ENCODE data around the gene TMUB2. TPM values are rescaled to one million over a fixed set of nuclear protein-coding genes. Genes with fewer than 3 reads are reported as not detected.

TMUB2 gene
- total RNA-seq, 1 donor from 2014 or later = 20.3 TPM

DNA sequence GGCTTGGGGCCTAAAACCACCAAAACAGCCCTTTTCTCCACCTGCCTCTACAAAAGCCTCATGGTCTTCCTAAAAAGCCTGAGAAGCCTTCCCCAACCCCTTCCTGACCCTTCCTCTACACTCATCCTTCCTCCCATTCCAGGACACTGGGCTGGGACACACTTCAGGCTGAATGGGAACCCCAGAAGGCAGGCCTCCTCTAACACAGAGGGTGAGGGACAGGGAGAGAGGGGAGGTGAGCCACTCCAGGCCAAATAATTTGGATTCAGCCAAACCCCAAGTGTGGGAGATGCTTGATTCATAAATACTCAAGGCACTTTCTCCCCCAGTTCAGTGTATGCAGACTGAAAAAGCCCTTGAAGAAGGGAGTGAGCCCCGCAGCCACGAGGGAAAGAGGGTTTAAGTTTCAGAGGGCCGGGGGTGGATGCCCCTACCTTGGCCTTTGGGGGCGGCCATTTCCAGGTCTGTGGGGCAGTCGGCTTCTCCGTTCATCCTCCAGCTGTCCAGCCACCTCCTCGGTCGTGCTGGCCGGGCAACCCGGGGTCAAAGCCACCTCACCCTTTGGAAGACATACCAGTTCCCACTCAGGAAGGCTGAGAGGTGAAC lies 31.1 kb downstream of the TMUB2 start:
- Histone ChIP-seq H3K27me3 (ENCODE audit: control insufficient read depth, insufficient read depth, low read length) (no peaks in the 10 kb centered on the region), H3K4me3 (ENCODE audit: low read depth, low read length) (peak overlapping the region; percentile 84), H3K36me3 (ENCODE audit: control insufficient read depth, insufficient read depth, low read length) (peaks cover 25% of the 10 kb centered on the region)
- TF ChIP-seq, protein P1, sequence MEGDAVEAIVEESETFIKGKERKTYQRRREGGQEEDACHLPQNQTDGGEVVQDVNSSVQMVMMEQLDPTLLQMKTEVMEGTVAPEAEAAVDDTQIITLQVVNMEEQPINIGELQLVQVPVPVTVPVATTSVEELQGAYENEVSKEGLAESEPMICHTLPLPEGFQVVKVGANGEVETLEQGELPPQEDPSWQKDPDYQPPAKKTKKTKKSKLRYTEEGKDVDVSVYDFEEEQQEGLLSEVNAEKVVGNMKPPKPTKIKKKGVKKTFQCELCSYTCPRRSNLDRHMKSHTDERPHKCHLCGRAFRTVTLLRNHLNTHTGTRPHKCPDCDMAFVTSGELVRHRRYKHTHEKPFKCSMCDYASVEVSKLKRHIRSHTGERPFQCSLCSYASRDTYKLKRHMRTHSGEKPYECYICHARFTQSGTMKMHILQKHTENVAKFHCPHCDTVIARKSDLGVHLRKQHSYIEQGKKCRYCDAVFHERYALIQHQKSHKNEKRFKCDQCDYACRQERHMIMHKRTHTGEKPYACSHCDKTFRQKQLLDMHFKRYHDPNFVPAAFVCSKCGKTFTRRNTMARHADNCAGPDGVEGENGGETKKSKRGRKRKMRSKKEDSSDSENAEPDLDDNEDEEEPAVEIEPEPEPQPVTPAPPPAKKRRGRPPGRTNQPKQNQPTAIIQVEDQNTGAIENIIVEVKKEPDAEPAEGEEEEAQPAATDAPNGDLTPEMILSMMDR (IDR thresholded peaks at IDR 0.05; ENCODE audit: insufficient read depth, low read length, severe bottlenecking) = no peak
- FAIRE-seq (no peak), DNase-seq (ENCODE audit: low read depth) (no peak)

- H3K4me3 ChIP-seq (ENCODE audit: low read depth, low read length) = peak overlapping the region; percentile 84
- peaks cover 25% of the 10 kb centered on the region for H3K36me3 ChIP-seq (ENCODE audit: control insufficient read depth, insufficient read depth, low read length)
- H3K27me3 ChIP-seq (ENCODE audit: control insufficient read depth, insufficient read depth, low read length) = no peaks in the 10 kb centered on the region
- FAIRE-seq = no peak
- TF ChIP-seq, protein P1 (IDR thresholded peaks at IDR 0.05; ENCODE audit: insufficient read depth, low read length, severe bottlenecking) = peak; percentile 53
- peak; percentile 54 for DNase-seq (ENCODE audit: low read depth)
Measured at GRCh38 chr17:44218344-44219107, 31.8 kb downstream of the TMUB2 start.

- TF ChIP-seq, protein P1 (IDR thresholded peaks at IDR 0.05; ENCODE audit: insufficient read depth, low read length, severe bottlenecking) = peak; percentile 55
- FAIRE-seq (no peak), DNase-seq (ENCODE audit: low read depth) (peak; percentile 34)
- Histone ChIP-seq H3K36me3 (ENCODE audit: control insufficient read depth, insufficient read depth, low read length) (peaks cover 25% of the 10 kb centered on the region), H3K4me3 (ENCODE audit: low read depth, low read length) (peak overlapping the region; percentile 84), H3K27me3 (ENCODE audit: control insufficient read depth, insufficient read depth, low read length) (no peaks in the 10 kb centered on the region)
Measured at GRCh38 chr17:44219108-44219615, 32.4 kb downstream of the TMUB2 start.

- no peaks in the 10 kb centered on the region for H3K27me3 ChIP-seq (ENCODE audit: control insufficient read depth, insufficient read depth, low read length)
- FAIRE-seq = no peak
- peaks cover 23% of the 10 kb centered on the region for H3K36me3 ChIP-seq (ENCODE audit: control insufficient read depth, insufficient read depth, low read length)
- TF ChIP-seq, protein P1 (IDR thresholded peaks at IDR 0.05; ENCODE audit: insufficient read depth, low read length, severe bottlenecking) = no peak
- H3K4me3 ChIP-seq (ENCODE audit: low read depth, low read length) = peak within 1 kb of the TSS; percentile 84
- DNase-seq (ENCODE audit: low read depth) = no peak
Measured at GRCh38 chr17:44219616-44220212, 32.9 kb downstream of the TMUB2 start, which contains the start of gene UBTF. UBTF (minus strand) TSS chr17:44219675; CDS start chr17:44218229, 1,446 bp downstream.

DNA sequence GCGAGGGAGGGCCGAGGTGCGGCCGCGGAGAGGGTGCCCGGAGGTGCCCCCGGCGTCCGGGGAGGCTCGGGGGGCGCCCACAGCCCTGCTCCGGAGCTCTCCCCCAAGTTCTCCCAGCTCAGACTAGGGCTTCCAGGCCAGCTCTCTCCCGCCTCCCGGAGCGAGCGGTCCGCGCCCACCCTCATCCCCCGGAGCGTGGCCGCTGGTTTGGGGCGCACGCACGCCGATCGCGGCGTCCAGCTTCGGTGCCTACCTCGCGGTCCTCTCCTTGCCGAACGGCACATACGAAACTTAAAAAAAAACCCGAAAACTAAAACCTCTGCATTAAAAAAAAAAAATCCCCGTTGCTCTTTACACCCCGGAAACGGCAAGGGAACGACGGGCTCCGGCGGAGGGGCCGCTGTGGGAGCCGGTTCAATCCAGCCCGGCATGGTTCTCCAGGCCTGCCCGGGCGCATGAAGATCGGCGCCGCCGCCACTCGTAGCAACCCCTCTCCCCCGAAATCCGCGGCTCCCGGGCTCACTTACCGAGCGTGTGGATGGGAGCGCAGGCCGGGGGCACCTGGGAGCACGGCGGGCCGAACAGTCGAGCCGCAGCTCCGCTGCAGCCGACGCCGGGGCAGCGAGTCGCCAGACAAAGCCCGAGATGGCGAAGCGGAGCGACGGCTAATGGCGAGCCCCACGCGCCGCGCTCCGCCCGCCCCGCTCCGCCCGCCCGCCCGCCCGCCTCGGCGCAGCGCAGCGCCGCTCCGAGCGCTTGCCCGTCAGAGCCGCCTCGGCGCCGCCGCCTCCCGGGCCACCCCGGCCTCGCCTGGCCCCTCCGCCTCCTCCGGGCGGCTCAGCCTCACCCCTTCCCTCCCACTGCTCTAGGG lies 33.7 kb downstream of the TMUB2 start:
- FAIRE-seq = no peak
- Histone ChIP-seq H3K36me3 (ENCODE audit: control insufficient read depth, insufficient read depth, low read length) (peaks cover 18% of the 10 kb centered on the region), H3K4me3 (ENCODE audit: low read depth, low read length) (peak overlapping the region; percentile 84), H3K27me3 (ENCODE audit: control insufficient read depth, insufficient read depth, low read length) (no peaks in the 10 kb centered on the region)
- DNase-seq (ENCODE audit: low read depth) = no peak
- TF ChIP-seq, protein P1 (IDR thresholded peaks at IDR 0.05; ENCODE audit: insufficient read depth, low read length, severe bottlenecking) = no peak
